MM.1S (cell line): Measurements from ENCODE around the gene ZNF415.

Source experiments
- EZH2 ChIP-seq: fragments of 300-600 bp; sonication (generic); optimal IDR thresholded peaks from 2 replicates; pipeline ENCODE3; 2017; ENCODE audit warnings: low read depth, mild to moderate bottlenecking, antibody characterized with exemption, low read length, mixed read lengths
- TF ChIP-seq, protein P1 (sequence below): fragments of 300-600 bp; sonication (generic); IDR thresholded peaks from 2 replicates; pipeline ENCODE4 v1.5.1; 2016; ENCODE audit warnings: antibody characterized with exemption, low read length, mixed read lengths

DNA sequence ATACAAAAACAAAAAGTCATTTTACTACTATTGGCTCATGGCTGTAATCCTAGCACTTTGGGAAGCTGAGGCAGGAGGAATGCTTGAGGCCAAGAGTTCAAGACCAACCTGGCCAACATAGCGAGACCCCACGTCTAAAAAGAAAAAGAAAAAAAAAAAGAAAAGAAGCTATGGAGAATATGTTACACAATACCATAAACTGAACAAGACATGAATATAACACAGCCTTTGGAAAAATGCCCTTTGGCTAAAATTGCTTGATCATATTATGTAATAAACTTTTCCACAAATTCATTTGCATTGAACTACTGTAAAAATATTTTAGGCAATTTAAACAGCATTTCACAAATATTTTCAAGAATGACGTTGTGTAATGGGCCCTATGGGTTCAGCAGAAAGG is 3.7 kb upstream of the ZNF415 start:
- TF ChIP-seq, protein P1, sequence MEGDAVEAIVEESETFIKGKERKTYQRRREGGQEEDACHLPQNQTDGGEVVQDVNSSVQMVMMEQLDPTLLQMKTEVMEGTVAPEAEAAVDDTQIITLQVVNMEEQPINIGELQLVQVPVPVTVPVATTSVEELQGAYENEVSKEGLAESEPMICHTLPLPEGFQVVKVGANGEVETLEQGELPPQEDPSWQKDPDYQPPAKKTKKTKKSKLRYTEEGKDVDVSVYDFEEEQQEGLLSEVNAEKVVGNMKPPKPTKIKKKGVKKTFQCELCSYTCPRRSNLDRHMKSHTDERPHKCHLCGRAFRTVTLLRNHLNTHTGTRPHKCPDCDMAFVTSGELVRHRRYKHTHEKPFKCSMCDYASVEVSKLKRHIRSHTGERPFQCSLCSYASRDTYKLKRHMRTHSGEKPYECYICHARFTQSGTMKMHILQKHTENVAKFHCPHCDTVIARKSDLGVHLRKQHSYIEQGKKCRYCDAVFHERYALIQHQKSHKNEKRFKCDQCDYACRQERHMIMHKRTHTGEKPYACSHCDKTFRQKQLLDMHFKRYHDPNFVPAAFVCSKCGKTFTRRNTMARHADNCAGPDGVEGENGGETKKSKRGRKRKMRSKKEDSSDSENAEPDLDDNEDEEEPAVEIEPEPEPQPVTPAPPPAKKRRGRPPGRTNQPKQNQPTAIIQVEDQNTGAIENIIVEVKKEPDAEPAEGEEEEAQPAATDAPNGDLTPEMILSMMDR, result no peak
- TF ChIP-seq EZH2, result no peak
